Placental pericyte (primary cell): Measurements from ENCODE around the gene PPP3R1. TPM values are rescaled to one million over a fixed set of nuclear protein-coding genes. Genes with fewer than 3 reads are reported as not detected.

Experiments
- total RNA-seq: library from RNA; depleted of rRNA; stranded (reverse); fragments of >200 nt; gene quantifications from 2 replicates; pipeline ENCODE4 v1.2.3, GENCODE V29; 2012

The PPP3R1 gene
- total RNA-seq, result 38.7 and 41.8 TPM in 2 replicates

GRCh38 chr2:68252400-68253218, at the start of gene PPP3R1:
PPP3R1 (minus strand) TSS chr2:68252532; CDS start chr2:68252127, 405 bp downstream.

GRCh38 chr2:68157402-68158133, 94.8 kb downstream of the PPP3R1 start, which contains the start of gene PNO1:
PNO1 (plus strand) TSS chr2:68157888; CDS start chr2:68157935, 47 bp downstream.

Other genes with a start within 250 kb of the PPP3R1 start
- 30.4 and 35.5 TPM in 2 replicates for gene C1D, start 189.5 kb downstream of the PPP3R1 start, total RNA-seq
- gene PNO1, start 94.6 kb downstream of the PPP3R1 start, total RNA-seq, result 12.0 and 25.9 TPM in 2 replicates
- 39.5 and 42.2 TPM in 2 replicates for gene CNRIP1, start 67.4 kb upstream of the PPP3R1 start, total RNA-seq
- 1.3 TPM in 1 of 2 replicates, not detected in the other for gene PLEK, start 112.8 kb upstream of the PPP3R1 start, total RNA-seq
- 0.44 and 1.4 TPM in 2 replicates for gene FBXO48, start 214.8 kb upstream of the PPP3R1 start, total RNA-seq
- 6.8 and 6.9 TPM in 2 replicates for gene APLF, start 215.1 kb upstream of the PPP3R1 start, total RNA-seq